Measurements from ENCODE around the gene PUM2. TPM values are rescaled to one million over a fixed set of nuclear protein-coding genes. Genes with fewer than 3 reads are reported as not detected.

Gene PUM2
- total RNA-seq, 1 donor from 2014 or later: 122 TPM

- peaks cover 36% of the 10 kb centered on the region for H3K4me1 Mint-ChIP-seq
- peak overlapping the region; percentile 92 for H3K4me3 Mint-ChIP-seq
- H3K36me3 Mint-ChIP-seq: no peaks in the 10 kb centered on the region
- no peaks in the 10 kb centered on the region for H3K9me3 Mint-ChIP-seq
- no peak for DNase-seq (ENCODE audit: low spot score in 2 of 2, unreplicated experiment in 2 of 2)
- H3K27ac Mint-ChIP-seq: peak overlapping the region; percentile 77
- H3K27me3 Mint-ChIP-seq (ENCODE audit: low read depth): no peaks in the 10 kb centered on the region
- TF ChIP-seq CTCF (IDR thresholded peaks at IDR 0.05; ENCODE audit: unreplicated experiment): no peak
Measured at GRCh38 chr2:20348542-20348941, 2.1 kb downstream of the PUM2 start.

GRCh38 chr2:20346565-20347381 lies 3.9 kb downstream of the PUM2 start:
- no peaks in the 10 kb centered on the region for H3K36me3 Mint-ChIP-seq
- DNase-seq (ENCODE audit: low spot score in 2 of 2, unreplicated experiment in 2 of 2): no peak
- H3K4me3 Mint-ChIP-seq: no peak overlapping the region
- peaks cover 39% of the 10 kb centered on the region for H3K4me1 Mint-ChIP-seq
- no peaks in the 10 kb centered on the region for H3K9me3 Mint-ChIP-seq
- TF ChIP-seq CTCF (IDR thresholded peaks at IDR 0.05; ENCODE audit: unreplicated experiment): no peak
- H3K27ac Mint-ChIP-seq: peak overlapping the region; percentile 52
- H3K27me3 Mint-ChIP-seq (ENCODE audit: low read depth): no peaks in the 10 kb centered on the region

GRCh38 chr2:20343128-20343527 lies 7.5 kb downstream of the PUM2 start:
- no peaks in the 10 kb centered on the region for H3K9me3 Mint-ChIP-seq
- H3K36me3 Mint-ChIP-seq: no peaks in the 10 kb centered on the region

GRCh38 chr2:20339012-20339411 lies 11.6 kb downstream of the PUM2 start:
- Mint-ChIP-seq H3K36me3 (no peaks in the 10 kb centered on the region), H3K27me3 (ENCODE audit: low read depth) (no peaks in the 10 kb centered on the region), H3K4me3 (no peak overlapping the region), H3K9me3 (no peaks in the 10 kb centered on the region), H3K4me1 (peaks cover 32% of the 10 kb centered on the region), H3K27ac (no peak overlapping the region)
- no peak for DNase-seq (ENCODE audit: low spot score in 2 of 2, unreplicated experiment in 2 of 2)
- no peak for TF ChIP-seq CTCF (IDR thresholded peaks at IDR 0.05; ENCODE audit: unreplicated experiment)

More at GRCh38 chr2:20343128-20343527, 7.5 kb downstream of the PUM2 start:
- Mint-ChIP-seq H3K27ac (no peak overlapping the region), H3K4me1 (peaks cover 32% of the 10 kb centered on the region), H3K27me3 (ENCODE audit: low read depth) (no peaks in the 10 kb centered on the region), H3K4me3 (no peak overlapping the region)
- no peak for TF ChIP-seq CTCF (IDR thresholded peaks at IDR 0.05; ENCODE audit: unreplicated experiment)
- no peak for DNase-seq (ENCODE audit: low spot score in 2 of 2, unreplicated experiment in 2 of 2)

GRCh38 chr2:20334605-20335203 lies 15.9 kb downstream of the PUM2 start:
- H3K36me3 Mint-ChIP-seq: peaks cover 21% of the 10 kb centered on the region
- H3K27ac Mint-ChIP-seq: peak overlapping the region; percentile 30
- H3K4me1 Mint-ChIP-seq: peaks cover 22% of the 10 kb centered on the region
- TF ChIP-seq CTCF (IDR thresholded peaks at IDR 0.05; ENCODE audit: unreplicated experiment): no peak
- H3K9me3 Mint-ChIP-seq: peaks cover 10% of the 10 kb centered on the region
- DNase-seq (ENCODE audit: low spot score in 2 of 2, unreplicated experiment in 2 of 2): no peak
- H3K27me3 Mint-ChIP-seq (ENCODE audit: low read depth): no peaks in the 10 kb centered on the region
- H3K4me3 Mint-ChIP-seq: no peak overlapping the region
